Fibroblast of skin of left quadriceps (primary cell): Measurements from ENCODE around the gene PRDM15.

ENCODE experiments used
- DNase-seq, 2 experiments: peaks; one replicate each; pipeline ENCODE4 v3.0.0-alpha.2; 2013; ENCODE audit warnings: low read depth in 2 of 2

Gene PRDM15

DNA sequence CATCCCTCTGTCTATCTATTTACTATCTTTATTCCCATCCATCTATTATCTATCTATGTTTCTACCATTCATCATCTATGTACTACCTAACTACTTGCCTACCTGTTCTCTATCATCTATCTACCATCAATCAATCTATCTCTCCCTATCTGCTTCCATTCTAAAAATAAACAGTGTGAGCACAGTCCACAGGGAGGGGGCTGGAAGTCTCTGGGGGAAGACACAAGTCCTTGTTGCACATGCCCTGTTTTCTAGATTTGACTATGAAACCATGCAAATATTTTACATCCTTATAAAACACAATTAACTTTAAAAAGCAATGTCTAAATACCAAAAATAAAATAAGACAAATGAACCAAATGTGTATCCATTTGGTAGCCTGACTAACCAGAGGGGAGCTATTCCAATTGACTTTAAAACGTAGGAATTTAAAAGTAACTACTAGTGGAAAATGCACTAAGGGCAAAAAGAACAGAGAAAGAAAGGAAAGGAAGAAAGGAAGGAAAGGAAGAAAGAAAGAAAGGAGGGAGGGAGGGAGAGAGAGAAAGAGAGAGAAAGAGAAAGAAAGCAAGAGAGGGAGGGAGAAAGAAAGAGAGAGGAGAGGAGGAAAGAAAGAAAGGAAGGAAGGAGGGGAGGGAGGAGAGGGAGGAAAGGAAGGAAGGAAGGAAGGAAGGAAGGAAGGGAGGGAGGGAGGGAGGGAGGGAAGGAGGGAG, 98.7 kb downstream of the PRDM15 start:
- no peak for DNase-seq

DNA sequence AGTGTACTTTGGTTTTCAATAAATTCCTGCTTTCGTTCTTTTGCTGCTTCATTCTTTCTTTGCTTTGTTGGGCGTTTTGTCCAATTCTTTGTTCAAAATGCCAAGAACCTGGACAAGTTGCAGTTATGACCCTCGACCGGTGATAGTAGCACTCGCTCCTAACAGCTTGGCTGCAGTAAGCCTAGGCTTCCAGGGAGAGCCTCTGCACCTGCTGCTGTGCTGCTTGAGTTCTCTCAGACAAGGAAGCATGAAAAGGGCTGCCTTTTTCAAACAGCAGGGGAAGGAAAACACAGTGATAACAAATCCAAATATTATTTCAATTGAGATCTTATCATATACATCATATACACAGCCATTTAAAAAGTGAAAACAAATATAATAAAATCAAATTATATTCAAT, 99.5 kb downstream of the PRDM15 start:
- DNase-seq = no peak

DNA sequence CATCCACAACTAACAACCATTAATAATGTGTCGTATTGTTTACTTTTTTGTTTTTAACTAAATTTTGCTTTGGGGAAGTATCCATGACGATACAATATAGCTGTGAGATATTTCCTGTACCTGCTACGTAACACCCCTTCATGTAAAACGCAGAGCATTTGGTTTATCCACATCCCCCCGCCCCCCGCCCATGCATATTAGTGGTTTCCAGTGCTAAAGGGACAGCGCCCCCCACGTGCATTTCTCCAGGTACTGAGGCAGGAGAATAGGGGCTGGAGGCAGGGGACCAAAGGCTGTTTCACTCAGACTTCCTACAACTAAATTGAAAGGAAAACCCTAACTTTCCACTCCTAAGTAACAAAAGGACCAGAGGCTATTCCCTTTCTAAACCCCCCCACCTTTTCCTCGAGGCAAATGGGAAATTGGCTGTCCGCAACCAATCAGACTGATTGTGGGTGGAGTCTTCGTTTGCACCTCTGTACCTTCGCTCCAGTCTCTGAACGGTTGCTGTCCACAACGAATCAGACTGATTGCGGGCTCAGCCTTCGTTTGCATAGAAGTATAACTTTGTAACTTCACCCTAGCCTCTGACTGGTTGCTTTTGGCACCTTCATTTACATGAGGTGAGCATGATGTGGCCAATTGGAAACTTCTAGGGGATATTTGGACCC, 100.1 kb downstream of the PRDM15 start:
- no peak for DNase-seq

DNA sequence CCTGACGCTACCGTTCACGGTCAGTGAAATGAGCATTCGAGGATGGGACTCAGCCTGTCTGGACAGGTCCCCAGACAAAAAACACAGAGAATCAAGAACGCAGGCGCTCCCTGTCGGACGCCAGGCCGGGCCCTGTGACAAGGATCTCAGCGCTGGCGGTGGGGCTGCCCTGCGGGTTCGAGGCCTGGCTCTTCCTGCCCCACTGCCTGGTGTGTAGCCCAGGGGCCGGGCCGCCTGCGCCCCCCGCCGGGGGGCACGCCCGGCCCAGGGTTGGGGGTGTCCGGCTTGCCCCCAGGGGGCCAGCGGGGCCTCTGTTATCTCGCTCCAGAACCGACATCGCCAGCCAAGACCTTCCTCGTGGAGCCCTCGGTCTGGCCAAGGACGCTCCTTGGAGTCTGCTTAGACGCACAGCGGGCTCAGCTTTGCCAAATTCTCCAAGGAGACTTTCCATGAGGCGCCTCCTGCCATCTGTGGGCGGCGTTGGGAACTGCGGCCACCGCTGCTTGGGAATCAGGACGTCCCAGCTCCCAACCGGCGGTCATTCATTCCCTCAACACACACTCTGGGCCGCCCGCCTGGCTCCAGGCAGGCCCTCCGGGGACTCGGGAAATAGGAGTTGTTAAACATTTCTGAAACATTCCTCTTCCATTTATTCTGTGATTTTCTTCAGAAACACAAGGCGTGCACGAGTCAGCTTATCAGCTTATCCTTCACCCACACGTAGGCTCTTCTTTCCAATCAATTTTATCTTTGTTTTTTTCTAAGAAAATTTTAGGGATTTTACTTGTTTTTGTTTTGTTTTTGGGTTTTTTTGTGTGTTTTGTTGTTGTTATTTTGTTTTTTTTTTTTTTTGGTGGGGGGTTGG, 101.0 kb downstream of the PRDM15 start:
- peak; percentile 72 to 74 for DNase-seq

DNA sequence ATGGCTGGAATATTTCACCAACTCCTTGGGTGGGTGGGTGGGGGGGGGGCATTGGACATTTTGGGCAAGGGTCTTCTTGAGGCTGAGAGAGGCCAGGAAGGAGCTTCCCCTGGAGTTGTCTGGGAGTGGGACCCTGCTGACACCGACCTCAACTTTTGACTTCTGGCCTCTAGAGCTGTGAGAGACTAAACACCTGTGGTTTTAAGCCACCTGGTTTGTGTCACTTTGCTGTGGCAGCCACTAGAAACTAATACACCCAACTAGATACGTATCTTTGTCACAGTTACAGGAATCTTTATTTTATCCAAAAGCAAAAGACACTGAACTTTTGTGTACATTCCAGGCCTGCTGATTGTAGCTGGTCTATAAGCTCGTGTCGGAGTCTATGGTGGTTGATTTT, 102.4 kb downstream of the PRDM15 start:
- no peak for DNase-seq

DNA sequence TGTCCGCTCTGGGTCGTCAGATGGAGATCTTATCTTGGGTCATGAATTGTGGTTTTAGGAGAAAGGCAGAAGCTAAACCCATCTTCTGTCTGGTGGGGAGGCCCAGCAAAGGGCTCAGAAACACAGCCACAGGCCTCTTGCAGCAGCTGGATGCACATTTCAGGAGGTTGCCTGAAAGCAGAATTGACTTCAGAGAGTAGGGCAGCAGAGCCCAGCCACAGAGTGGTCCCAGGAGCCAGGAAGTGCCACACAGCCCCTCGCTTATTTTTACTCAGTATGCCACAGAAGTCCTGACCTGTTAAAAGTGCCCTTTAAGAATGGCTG, 104.0 kb downstream of the PRDM15 start:
- no peak for DNase-seq

DNA sequence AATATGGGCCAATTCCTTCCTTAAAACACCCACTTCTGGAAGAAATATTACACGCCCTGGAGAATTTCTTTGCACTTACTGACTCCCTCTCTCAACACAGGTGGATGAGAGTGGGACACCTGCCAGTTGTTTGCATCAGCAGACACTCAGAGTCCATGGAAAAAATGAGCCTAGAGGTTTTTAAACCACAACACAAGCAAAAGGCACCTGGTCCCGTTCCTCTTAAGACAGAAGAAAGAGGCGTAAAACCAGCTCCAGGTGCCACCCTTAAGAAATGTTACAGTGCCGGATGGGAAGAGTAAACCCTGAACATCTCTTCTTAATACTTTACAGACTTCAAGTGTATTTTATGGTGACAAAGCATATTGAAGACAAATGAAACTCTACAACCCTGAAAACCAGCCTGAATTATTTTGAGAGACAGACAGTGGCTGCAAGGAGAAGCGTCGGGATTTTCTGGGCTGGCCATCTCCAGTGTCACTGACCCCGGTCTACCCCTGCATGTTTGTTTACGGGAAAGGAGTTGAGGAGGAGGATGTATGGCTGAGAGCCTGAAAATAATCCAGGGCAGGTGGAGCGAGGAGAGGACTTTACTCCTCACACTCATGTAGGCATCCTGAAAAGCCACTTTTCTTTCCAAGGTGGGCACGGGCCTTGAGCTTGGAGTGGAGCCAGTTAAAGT, 104.5 kb downstream of the PRDM15 start:
- DNase-seq = no peak

DNA sequence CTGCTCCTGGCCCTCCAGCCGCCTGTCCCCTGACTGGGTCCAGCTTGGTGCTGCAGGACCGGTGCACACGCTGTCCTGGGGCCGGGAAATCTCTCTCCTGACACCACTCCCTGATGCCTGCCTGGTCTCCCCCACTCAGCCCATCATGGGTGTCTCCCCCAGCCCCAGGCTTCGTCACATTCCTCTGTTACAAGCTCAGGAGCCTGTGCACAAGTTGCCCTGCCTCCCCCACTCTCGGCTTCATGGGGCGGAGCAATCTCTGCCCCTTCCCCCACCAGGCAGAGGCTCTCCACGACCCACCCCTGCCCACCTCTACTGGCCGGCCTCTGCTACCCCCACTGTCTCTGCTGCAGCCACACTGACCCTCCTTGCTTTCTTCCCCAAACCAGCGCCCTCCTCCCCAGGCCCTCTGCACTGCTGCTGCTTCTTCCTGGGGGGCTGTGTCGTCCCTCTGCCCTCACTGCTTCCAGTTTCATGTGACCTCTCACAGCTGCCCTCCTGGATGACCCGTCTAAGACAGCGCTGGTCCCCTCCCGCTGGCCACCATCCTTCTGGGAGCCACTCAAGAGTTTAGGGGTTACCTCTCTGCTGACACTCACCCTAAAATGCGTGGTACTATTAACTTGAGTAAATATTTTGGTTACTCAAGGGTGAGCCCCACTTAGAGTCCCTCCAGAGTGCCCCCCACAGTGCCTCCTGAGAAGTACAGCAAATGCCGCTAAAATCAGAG, 106.6 kb downstream of the PRDM15 start:
- DNase-seq = no peak

DNA sequence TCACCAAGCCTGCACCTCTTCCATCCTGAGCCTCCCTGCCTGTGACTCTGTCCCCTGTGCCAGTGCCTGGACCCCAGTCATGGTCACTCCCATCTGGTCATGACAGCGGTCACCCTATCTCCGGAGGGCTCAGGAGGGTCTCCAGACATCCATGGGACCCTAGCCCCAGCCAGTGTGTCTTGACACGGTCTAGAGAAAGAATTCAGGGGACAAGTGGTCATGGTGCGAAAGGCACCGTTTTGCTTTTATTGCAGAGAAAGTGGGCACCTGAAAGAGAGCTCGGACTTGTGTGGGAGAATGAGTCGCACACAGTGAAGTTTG, 107.6 kb downstream of the PRDM15 start:
- DNase-seq = no peak

DNA sequence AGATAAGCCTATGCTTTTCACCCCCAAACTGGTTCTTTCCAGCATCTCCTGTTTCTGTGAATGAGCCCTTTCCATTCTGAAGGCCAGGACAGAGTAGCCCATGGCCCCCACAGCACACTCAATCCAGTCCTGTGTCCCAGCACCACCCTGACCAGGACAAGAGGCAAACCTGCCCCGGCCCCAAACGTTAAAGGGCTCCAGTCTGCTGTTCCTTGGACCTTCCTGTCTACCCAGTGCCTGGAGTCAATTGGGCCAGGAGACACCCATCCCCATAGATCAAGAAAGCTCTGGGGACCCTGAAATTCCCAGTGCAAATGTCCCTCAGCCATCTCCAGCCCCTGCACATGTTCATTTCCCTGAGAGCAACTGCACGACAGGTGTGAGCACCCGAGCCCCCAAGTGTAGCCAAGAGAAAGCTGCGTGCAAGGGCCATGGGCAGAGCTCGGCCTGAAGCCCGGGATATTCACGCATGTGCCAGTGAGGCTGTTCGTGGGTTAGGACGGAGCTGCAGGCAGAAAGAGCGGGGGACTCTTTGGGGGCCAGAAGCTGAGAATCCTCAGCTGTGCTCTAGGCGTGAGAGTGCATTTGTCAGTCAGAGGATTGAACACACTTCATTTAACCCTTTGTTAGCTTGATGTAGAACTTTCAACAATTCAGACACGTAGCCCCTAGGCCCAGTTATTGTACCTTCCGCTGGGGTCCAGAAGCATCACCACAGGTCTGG, 108.1 kb downstream of the PRDM15 start:
- no peak for DNase-seq

DNA sequence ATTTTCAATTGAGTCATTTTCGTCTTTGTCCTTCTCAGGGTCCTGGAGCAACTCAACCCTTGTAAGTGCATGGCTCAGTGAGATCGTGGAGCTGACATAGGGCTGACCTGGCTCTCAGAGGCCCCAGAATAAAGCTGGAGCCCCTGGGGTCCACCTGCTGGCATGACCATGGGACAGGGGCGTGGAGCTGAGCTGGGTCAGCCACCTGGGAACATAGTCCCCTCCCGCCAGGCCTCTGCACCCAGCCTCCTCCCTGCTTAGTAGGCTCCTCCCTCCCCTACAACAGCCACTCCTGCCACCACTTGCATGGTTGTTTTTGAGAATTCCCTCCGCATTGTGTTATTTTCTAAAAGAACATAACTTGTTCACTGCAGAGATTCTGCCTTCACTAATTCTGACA, 109.2 kb downstream of the PRDM15 start:
- no peak for DNase-seq

DNA sequence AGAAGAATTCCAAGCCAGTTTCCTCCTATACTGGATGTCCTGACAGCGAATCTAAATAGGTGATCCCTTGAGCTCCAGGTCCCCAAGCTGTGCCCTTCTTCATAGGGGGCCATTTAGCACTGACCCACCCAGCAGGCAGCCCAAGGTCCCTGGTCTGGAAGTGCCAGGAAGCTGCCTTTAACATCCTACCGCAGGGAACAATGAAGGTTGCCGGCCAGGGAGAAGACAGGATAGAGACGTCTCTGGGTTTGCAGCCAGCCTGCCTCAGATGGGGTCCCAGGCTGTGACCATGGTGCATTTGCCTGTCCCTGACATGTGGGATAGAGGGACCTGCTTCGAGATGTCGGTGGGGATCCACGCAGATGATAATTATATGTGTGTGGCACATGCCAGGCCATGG, 109.6 kb downstream of the PRDM15 start:
- no peak for DNase-seq

DNA sequence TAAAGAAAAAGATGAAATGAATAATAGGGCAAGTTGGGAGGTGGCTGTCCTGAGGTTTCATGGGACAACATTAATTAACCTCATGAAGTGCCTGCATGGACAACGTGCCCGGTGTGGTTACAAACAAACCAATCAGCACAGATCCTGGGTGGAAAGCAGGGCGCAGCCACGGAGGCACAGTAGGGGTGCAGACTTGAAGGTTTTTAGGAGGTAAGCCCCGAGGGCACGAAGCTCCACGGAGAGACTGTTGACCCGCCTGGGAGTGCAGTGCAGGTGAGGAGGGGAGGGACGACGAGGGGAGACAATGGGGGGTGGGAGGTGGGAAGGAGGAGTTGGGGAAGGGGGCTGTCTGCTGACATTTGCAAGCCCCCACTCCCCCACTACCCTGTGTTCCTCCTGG, 110.0 kb downstream of the PRDM15 start:
- DNase-seq = no peak

DNA sequence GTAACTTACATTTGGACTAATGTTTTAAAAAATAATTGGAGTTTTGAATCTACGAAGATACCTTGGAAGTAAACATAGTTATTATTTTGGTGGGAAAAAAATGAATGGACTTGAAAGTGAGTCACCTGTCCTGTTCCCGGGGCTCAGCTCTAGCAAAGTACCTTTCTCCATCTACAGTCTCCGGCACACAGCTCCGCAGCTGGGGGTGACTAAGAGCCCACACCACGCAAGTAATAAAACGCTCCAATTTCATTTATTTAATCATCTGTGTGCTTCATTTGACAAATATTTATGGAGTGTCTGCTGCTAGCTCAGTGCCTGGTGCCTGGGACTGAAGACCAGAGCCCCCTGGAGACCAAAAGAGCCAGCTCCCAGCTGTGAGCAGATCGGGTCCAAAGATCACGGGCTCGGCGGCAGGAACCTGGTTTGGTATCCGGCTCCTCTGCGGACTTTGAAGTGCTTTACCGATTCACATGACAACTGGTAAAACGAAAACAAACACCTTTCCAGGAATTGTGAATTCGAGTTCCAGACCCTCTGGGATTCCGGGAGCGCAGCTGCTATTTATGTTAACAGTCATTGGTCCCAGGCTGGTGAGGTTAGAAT, 110.6 kb downstream of the PRDM15 start:
- DNase-seq = peak; percentile 51 to 55

DNA sequence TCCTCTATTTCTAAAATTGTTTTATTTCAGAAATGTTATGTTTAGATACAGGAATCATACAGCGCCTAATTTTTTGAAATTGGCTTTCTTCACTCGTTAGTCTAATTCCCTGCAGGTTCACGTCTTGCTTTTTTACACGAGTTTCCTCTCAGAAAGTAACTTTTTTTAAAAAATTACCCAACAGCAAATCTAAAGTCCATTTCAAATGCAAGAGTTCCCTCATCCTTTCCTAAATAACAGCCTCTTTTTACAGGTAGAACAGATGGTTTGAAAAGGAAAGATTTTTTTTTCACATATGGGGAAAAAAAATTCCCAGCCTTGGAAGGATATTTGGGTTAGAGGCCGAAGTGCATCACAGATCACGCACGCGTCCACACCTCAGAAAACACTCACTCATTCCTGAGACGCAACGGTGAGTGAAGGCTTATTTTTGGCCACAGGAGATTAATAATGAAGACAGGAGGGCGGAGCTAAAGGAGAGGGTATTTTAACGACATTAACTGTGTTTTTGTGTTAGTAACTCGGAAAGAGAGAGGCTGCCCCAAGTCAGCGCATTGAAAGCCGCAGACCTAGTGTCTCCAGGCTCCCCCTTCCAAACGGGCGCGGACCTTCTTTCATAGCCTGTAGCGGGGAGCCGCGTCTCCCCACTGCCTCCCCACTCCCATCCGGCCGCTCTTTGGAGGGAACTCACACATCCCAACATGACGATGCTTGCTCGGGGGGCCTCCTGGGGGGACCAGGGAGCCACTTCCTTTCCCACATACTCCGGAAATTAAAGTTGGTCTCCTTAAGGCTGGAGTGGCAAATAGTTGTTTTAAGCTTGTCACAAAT, 111.3 kb downstream of the PRDM15 start:
- no peak for DNase-seq

DNA sequence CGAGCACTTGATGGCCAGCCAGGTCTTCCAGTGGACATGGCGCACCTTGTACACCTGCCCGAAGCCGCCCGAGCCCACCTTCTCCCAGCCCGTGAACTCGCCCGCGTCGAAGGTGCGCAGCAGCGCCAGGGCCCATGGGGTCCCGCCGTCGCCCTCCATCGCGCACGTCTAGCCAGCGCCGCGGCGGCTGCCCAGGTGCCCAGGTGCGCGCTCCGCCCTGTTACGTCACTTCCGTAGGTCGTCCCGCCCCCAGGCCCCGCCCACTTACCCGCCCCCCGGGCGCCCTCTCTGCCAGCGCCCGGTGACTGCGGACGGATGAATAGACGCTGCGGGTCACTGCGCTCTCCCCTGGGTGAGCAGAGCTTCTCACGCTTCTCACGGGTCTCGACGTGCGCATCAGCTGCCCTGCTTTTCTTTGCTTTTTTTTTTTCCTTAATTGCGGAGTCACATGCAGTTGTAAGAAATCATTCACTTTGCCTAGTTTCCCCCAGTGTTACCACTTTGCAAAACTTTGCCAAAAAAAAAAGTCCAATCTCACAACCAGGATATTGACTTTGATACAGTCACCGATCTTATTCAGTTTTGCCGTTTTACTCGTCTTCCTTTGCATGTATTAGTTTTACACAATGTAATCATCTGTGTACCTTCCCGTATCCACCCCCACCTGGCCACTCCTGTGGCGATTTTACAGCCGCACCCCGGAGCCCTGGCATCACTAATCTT, 112.1 kb downstream of the PRDM15 start, which contains the start of gene RIPK4:
TSS of gene RIPK4 (minus strand) at position 170 of the 723 bp plus-strand sequence. CDS start at position 159, 11 bp downstream.
- no peak for DNase-seq

DNA sequence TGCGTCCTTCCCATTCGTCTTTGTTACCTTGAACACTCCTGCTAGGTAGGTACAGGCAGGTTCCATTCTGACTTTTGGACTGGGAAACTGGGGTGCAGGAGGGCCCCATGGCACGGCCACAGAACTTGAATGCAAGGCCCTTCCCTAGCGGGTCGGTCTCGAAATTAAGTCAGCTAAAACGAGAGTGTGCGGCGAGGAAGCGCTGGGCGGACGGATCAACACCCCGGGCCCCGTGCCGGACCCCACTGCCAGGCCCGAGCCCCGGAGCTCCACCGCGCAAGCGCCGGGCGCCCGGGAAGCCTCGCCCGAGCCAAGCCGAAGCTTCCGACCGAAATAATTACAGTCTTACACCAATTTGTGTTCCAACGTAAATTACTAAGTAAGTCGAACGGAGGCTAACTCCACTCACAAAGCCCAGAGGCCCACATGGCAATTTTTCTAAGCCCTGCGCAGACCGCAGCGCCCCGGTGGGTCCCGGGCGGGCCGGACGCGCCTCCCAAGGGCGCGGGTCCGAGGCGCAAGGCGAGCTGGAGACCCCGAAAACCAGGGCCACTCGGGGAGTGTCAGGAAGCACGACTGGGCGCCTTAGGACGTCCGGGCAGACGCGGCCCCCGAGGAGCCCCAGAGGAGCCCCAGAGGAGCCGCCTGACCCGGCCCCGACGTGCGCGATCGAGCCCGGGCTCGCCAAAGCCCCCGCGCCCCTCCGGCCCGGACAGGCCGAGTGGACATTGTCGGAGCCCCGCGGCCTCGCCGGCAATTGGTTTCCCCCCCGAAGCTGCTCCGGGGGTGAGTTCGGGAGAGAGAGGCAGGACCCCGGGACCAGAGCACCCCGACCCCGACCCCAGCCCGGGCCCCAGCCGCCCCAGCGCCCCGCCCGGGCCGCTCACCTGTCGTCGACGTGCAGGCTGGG, 112.9 kb downstream of the PRDM15 start:
- no peak for DNase-seq

DNA sequence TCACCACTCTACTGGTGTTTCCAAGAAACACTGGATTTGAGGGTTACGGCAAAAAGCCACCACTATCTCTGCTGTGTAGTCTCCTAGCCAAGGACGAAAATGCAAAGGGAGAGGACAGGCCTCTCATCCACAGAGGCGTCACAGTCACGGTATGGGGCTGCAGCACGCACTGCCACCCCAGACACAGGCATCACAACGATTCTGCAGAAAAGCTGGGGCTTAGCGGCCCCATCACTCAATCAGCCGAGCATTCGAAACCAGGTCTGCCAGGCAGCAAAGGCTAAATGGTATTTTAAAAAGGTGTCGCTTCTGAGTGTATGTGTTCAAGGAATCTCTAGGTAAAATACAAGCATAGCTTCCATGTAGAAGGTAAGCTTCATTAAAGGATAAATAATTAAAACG, 113.7 kb downstream of the PRDM15 start:
- no peak for DNase-seq
